ENCODE measurements around the gene TBC1D1. TPM values are rescaled to one million over a fixed set of nuclear protein-coding genes. Genes with fewer than 3 reads are reported as not detected.

The TBC1D1 gene
- total and polyA plus RNA-seq, 2 donors (not counting 3 experiments of a cell fraction or from before 2014, with no cell fraction given) = 63.5 to 116 TPM

GRCh38 chr4:38013461-38014366, 122.8 kb downstream of the TBC1D1 start:
- no peak overlapping the region for H3K9ac ChIP-seq (replicated peaks; ENCODE audit: extremely low read depth, insufficient read depth, low read length)
- TF ChIP-seq MYC (IDR thresholded peaks at IDR 0.05; ENCODE audit: low read depth, low read length) (no peak), POLR2AphosphoS5 (IDR thresholded peaks at IDR 0.05; ENCODE audit: insufficient read depth, low read depth, low read length) (no peak), GATA2 (IDR thresholded peaks at IDR 0.05; ENCODE audit: insufficient read depth, insufficient read length, low read depth, low read length) (no peak), CTCF (IDR thresholded peaks at IDR 0.05; ENCODE audit: extremely low read depth in 1 of 2, insufficient read depth in 1 of 2, low read depth in 1 of 2, low read length in 2 of 2) (no peak)
- no peaks in the 10 kb centered on the region for H3K27me3 ChIP-seq (ENCODE audit: control insufficient read depth in 2 of 2, insufficient read depth in 2 of 2, low read length in 2 of 2)
- H3K4me2 ChIP-seq (ENCODE audit: insufficient read depth, low read length) = no peak overlapping the region
- H4K20me1 ChIP-seq (replicated peaks; ENCODE audit: control insufficient read depth, extremely low read depth, insufficient read depth, low read length) = no peaks in the 10 kb centered on the region
- H3K4me3 ChIP-seq (replicated peaks in 1 of 3; ENCODE audit: insufficient read depth in 1 of 3, low read depth in 1 of 3, low read length in 3 of 3) = no peak overlapping the region
- dilution Hi-C loops (cut with MboI; ENCODE audit: extremely low pct_ligation_motif_present, low sequenced_read_pairs) = no loop called here
- intact Hi-C loops (cut with micrococcal nuclease) = no loop called here
- FAIRE-seq (no peak), DNase-seq (ENCODE audit: low read depth, low spot score) (no peak)
- H3K9me1 ChIP-seq (replicated peaks; ENCODE audit: control insufficient read depth, extremely low read depth, insufficient read depth, low read length) = no peaks in the 10 kb centered on the region
- no TSS peak for BruUV-seq (replicated peaks)
- ChIA-PET POLR2A (no interaction called here), CTCF (interaction anchor here (0.9 to 2.0 kb wide), 3 partner anchors 9 to 35 kb away, joined by 3 to 6 read pairs (median 5); no protein-coding TSS in a partner anchor)
- H2AFZ ChIP-seq (ENCODE audit: low read depth, low read length) = no peak overlapping the region
- no peak overlapping the region for H3K27ac ChIP-seq (ENCODE audit: insufficient read depth, low read depth, low read length)
- no peaks in the 10 kb centered on the region for H3K4me1 ChIP-seq (ENCODE audit: control insufficient read depth, extremely low read depth, insufficient read depth, low read length)
- peaks cover 0 to 2% of the 10 kb centered on the region in 2 experiments for H3K36me3 ChIP-seq (ENCODE audit: control insufficient read depth in 2 of 2, extremely low read depth in 1 of 2, insufficient read depth in 2 of 2, low read length in 2 of 2)
- H3K79me2 ChIP-seq (ENCODE audit: control insufficient read depth, insufficient read depth, low read length) = peaks cover 5% of the 10 kb centered on the region
- H3K9me3 ChIP-seq (replicated peaks; ENCODE audit: control insufficient read depth, insufficient read depth, low read length) = no peaks in the 10 kb centered on the region

Data from endothelial cell of umbilical vein (primary cell).